DND-41 (cell line): ENCODE results near the gene BMERB1.
"Not testable (repeated sequence)": the region's sequence is repeated elsewhere in the genome, so short reads cannot be mapped to it uniquely, and the experiment has no call there.

ENCODE experiments used
- EZH2 ChIP-seq: IDR thresholded peaks from 3 replicates; pipeline ENCODE4 v1.6.1; 2012; ENCODE audit warnings: borderline replicate concordance, low read depth, mild to moderate bottlenecking, moderate library complexity, low read length, inconsistent platforms; ENCODE audit not compliant: severe bottlenecking
- TF ChIP-seq, protein P1 (sequence below): IDR thresholded peaks from 2 replicates; pipeline ENCODE4 v1.5.1; 2012; ENCODE audit warnings: borderline replicate concordance, low read length, moderate library complexity, mild to moderate bottlenecking; ENCODE audit not compliant: poor library complexity, severe bottlenecking; ENCODE audit errors: extremely low read depth

DNA sequence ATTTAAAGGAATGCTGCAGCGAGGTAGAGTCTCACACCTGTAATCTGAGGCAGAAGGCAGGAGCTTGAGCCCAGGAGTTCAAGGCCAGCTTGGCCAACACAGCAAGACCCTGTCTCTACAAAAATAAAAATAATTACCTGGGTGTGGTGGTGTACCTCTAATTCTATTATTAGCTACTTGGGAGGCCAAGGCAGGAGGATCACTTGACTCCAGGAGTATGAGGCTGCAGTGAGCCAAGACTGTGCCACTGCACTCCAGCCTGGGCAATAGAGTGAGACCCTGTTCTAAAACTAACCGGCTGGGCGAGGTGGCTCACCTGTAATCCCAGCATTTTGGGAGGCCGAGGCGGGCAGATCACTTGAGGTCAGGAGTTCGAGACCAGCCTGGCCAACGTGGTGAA lies 18.9 kb downstream of the BMERB1 start:
- TF ChIP-seq EZH2: not testable (repeated sequence)
- TF ChIP-seq, protein P1, sequence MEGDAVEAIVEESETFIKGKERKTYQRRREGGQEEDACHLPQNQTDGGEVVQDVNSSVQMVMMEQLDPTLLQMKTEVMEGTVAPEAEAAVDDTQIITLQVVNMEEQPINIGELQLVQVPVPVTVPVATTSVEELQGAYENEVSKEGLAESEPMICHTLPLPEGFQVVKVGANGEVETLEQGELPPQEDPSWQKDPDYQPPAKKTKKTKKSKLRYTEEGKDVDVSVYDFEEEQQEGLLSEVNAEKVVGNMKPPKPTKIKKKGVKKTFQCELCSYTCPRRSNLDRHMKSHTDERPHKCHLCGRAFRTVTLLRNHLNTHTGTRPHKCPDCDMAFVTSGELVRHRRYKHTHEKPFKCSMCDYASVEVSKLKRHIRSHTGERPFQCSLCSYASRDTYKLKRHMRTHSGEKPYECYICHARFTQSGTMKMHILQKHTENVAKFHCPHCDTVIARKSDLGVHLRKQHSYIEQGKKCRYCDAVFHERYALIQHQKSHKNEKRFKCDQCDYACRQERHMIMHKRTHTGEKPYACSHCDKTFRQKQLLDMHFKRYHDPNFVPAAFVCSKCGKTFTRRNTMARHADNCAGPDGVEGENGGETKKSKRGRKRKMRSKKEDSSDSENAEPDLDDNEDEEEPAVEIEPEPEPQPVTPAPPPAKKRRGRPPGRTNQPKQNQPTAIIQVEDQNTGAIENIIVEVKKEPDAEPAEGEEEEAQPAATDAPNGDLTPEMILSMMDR: not testable (repeated sequence)
